ENCODE data around the gene TMEM150B. TPM values are rescaled to one million over a fixed set of nuclear protein-coding genes. Genes with fewer than 3 reads are reported as not detected.

Gene TMEM150B
- total and polyA plus RNA-seq, 2 of the 13 experiments (the other 11 are each of a cell fraction or from before 2014, with no cell fraction given), result 1.3 to 1.8 TPM

- no peak for TF ChIP-seq ATF5 (CRISPR knock-in tag; IDR thresholded peaks at IDR 0.05; ENCODE audit: low read depth)
- TF ChIP-seq, protein P1, sequence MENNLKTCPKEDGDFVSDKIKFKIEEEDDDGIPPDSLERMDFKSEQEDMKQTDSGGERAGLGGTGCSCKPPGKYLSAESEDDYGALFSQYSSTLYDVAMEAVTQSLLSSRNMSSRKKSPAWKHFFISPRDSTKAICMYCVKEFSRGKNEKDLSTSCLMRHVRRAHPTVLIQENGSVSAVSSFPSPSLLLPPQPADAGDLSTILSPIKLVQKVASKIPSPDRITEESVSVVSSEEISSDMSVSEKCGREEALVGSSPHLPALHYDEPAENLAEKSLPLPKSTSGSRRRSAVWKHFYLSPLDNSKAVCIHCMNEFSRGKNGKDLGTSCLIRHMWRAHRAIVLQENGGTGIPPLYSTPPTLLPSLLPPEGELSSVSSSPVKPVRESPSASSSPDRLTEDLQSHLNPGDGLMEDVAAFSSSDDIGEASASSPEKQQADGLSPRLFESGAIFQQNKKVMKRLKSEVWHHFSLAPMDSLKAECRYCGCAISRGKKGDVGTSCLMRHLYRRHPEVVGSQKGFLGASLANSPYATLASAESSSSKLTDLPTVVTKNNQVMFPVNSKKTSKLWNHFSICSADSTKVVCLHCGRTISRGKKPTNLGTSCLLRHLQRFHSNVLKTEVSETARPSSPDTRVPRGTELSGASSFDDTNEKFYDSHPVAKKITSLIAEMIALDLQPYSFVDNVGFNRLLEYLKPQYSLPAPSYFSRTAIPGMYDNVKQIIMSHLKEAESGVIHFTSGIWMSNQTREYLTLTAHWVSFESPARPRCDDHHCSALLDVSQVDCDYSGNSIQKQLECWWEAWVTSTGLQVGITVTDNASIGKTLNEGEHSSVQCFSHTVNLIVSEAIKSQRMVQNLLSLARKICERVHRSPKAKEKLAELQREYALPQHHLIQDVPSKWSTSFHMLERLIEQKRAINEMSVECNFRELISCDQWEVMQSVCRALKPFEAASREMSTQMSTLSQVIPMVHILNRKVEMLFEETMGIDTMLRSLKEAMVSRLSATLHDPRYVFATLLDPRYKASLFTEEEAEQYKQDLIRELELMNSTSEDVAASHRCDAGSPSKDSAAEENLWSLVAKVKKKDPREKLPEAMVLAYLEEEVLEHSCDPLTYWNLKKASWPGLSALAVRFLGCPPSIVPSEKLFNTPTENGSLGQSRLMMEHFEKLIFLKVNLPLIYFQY (CRISPR knock-in tag; IDR thresholded peaks at IDR 0.05; ENCODE audit: borderline replicate concordance), result peak; percentile 79; the same call in 1 of the 2 replicates
- TF ChIP-seq ATF7 (IDR thresholded peaks at IDR 0.05), result peak; percentile 65
- TF ChIP-seq ATF7 (CRISPR knock-in tag; IDR thresholded peaks at IDR 0.05), result peak; percentile 63; the same call in 1 of the 2 replicates
- no peak for TF ChIP-seq ZNF552 (CRISPR knock-in tag; IDR thresholded peaks at IDR 0.05; ENCODE audit: borderline replicate concordance)
- TF ChIP-seq HMG20A (CRISPR knock-in tag; IDR thresholded peaks at IDR 0.05; ENCODE audit: borderline replicate concordance), result peak; percentile 37; the same call in 1 of the 2 replicates
- TF ChIP-seq, protein P2, sequence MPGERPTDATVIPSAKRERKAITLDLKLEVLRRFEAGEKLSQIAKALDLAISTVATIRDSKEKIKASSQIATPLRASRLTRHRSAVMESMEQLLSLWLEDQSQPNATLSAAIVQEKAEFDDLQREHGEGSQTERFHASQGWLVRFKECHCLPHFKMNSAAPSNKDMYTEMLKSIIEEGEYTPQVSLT (CRISPR knock-in tag; IDR thresholded peaks at IDR 0.05; ENCODE audit: borderline replicate concordance, low read depth), result no peak
- no peak for TF ChIP-seq SIN3A (IDR thresholded peaks at IDR 0.05; ENCODE audit: borderline replicate concordance, low read depth, low read length)
- TF ChIP-seq, protein P3, sequence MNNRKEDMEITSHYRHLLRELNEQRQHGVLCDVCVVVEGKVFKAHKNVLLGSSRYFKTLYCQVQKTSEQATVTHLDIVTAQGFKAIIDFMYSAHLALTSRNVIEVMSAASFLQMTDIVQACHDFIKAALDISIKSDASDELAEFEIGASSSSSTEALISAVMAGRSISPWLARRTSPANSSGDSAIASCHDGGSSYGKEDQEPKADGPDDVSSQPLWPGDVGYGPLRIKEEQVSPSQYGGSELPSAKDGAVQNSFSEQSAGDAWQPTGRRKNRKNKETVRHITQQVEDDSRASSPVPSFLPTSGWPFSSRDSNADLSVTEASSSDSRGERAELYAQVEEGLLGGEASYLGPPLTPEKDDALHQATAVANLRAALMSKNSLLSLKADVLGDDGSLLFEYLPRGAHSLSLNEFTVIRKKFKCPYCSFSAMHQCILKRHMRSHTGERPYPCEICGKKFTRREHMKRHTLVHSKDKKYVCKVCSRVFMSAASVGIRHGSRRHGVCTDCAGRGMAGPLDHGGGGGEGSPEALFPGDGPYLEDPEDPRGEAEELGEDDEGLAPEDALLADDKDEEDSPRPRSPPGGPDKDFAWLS (CRISPR knock-in tag; IDR thresholded peaks at IDR 0.05; ENCODE audit: borderline replicate concordance), result no peak
- TF ChIP-seq ZNF562 (CRISPR knock-in tag; IDR thresholded peaks at IDR 0.05; ENCODE audit: borderline replicate concordance), result no peak
- TF ChIP-seq ZNF354B (CRISPR knock-in tag; IDR thresholded peaks at IDR 0.05), result no peak
- TF ChIP-seq KDM5B (CRISPR knock-in tag; IDR thresholded peaks at IDR 0.05; ENCODE audit: borderline replicate concordance), result no peak
- TF ChIP-seq TAF1 (CRISPR knock-in tag; IDR thresholded peaks at IDR 0.05), result 0 out of 2 replicates have a peak, but pooled peaks have one; percentile 33
- no peak for TF ChIP-seq ZBTB1 (CRISPR knock-in tag; IDR thresholded peaks at IDR 0.05; ENCODE audit: borderline replicate concordance)
- TF ChIP-seq REL (CRISPR knock-in tag; conservative IDR thresholded peaks at IDR 0.05), result no peak
- TF ChIP-seq ADNP (CRISPR knock-in tag; IDR thresholded peaks at IDR 0.05), result peak; percentile 69; the same call in 1 of the 2 replicates
- TF ChIP-seq SMAD9 (CRISPR knock-in tag; IDR thresholded peaks at IDR 0.05), result no peak
- TF ChIP-seq ZNF660 (CRISPR knock-in tag; IDR thresholded peaks at IDR 0.05; ENCODE audit: borderline replicate concordance, low read depth), result no peak
- TF ChIP-seq, protein P4, sequence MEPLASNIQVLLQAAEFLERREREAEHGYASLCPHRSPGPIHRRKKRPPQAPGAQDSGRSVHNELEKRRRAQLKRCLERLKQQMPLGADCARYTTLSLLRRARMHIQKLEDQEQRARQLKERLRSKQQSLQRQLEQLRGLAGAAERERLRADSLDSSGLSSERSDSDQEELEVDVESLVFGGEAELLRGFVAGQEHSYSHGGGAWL (CRISPR knock-in tag; IDR thresholded peaks at IDR 0.05), result no peak
- no peak for TF ChIP-seq GABPB1 (CRISPR knock-in tag; IDR thresholded peaks at IDR 0.05)
- no peak for TF ChIP-seq DNMT1 (CRISPR knock-in tag; IDR thresholded peaks at IDR 0.05)
- no peak; the same call in 1 of the 2 replicates for TF ChIP-seq BCL6 (CRISPR knock-in tag; IDR thresholded peaks at IDR 0.05)
- TF ChIP-seq ZFP36L1 (CRISPR knock-in tag; IDR thresholded peaks at IDR 0.05), result no peak
- peak; percentile 83 for TF ChIP-seq POLR2G (IDR thresholded peaks at IDR 0.05; ENCODE audit: low read depth, low read length)
Observed at GRCh38 chr19:55333870-55334269, 8.7 kb upstream of the TMEM150B start (continued).

Data from HepG2 (cell line).